RPMI7951 (cell line): ENCODE results near the gene VGLL4. TPM values are rescaled to one million over a fixed set of nuclear protein-coding genes. Genes with fewer than 3 reads are reported as not detected.

ENCODE experiments used
- DNase-seq: peaks from one replicate; pipeline ENCODE4 v3.0.0-alpha.2; 2012; ENCODE audit warnings: low read depth
- total RNA-seq: library from RNA; depleted of rRNA; stranded (reverse); fragments of >200 nt; shearing (Covaris generic); gene quantifications from 2 replicates; pipeline ENCODE4 v1.2.3, GENCODE V29; 2014

The VGLL4 gene
- total RNA-seq, 1 experiment from 2014 or later: 56.8 TPM

DNA sequence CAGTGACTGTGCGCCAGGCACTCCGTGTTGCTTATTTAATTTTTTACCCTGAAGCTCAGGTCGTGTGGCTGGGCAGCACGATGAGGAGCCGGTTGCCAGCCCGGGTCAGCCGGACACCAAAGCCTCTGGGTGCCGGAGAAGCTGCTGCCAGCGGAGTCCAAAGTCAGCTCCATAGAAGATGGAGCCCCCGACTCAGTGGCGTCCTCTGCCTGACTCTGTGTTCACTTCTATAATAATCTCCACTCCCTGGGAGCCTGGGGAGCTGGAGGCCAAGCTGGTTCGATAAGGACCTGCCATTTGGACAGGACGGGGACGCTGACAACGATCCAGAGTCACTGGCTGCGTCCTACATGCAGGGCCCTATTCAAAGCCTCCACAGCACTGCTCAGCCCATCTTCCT lies 78.6 kb downstream of the VGLL4 start:
- no peak for DNase-seq

GRCh38 chr3:11564577-11565001 lies 79.1 kb downstream of the VGLL4 start:
- no peak for DNase-seq

DNA sequence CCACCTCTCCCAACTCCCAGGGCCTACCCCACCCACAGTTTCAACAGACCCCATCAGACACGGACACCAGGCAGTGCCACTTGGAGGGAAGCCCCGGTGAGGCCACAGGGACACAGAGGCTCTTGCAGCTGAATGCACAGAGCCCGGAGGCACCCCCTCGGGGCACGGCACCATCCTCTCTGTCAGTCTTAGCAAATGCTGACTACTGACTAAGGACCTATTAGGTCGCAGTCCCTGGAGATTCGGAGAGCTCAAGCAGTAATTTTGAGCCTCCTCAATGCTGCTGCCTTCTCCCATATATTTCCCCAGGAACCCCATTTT lies 79.9 kb downstream of the VGLL4 start:
- DNase-seq: no peak

- no peak for DNase-seq
Measured at GRCh38 chr3:11563159-11563864, 80.4 kb downstream of the VGLL4 start.

- no peak for DNase-seq
Measured at GRCh38 chr3:11562277-11562881, 81.3 kb downstream of the VGLL4 start.

DNA sequence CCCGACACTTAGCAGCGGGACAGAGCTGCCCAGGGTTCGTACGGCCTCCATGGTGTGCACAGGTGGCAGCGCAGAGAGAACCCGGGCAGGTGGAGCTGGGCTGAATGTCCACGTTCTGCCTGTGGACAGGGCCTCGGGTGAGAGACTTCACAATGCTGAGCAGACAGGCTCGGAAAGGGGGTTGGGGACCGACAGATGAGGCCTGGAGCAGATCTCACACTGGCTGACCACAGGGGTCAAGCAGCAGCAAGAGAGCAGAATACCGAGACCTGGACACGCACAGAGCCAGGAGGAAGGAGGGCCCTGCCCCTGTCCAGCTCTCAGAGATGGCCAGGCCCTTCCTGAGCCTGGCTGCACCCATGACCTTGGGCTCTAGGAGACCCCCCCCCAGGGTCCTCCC lies 83.0 kb downstream of the VGLL4 start:
- DNase-seq: peak; percentile 36

GRCh38 chr3:11559816-11560633 lies 83.7 kb downstream of the VGLL4 start:
- no peak for DNase-seq

- DNase-seq: no peak
Measured at GRCh38 chr3:11558918-11559815, 84.5 kb downstream of the VGLL4 start.

- no peak for DNase-seq
Measured at GRCh38 chr3:11558411-11558903, 85.3 kb downstream of the VGLL4 start.

DNA sequence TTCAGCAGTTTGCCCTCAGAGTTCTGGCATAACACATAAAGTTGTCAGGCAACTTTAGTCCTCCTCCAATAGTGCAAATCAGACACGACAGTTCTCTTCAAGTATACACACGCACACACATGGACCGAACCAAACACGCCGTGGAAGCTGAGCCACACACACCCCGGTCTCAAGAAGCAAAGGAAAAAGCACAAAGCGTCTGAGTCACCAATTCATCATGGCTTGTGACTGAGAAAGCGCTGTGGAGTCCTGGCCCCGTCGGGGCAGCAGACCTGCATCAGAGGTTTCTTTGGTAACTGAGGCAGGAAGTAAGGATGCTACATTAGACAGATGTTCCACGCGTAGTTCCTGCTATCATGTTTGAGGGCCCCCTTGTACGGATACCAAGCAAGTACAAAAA lies 85.7 kb downstream of the VGLL4 start:
- DNase-seq: peak; percentile 86

DNA sequence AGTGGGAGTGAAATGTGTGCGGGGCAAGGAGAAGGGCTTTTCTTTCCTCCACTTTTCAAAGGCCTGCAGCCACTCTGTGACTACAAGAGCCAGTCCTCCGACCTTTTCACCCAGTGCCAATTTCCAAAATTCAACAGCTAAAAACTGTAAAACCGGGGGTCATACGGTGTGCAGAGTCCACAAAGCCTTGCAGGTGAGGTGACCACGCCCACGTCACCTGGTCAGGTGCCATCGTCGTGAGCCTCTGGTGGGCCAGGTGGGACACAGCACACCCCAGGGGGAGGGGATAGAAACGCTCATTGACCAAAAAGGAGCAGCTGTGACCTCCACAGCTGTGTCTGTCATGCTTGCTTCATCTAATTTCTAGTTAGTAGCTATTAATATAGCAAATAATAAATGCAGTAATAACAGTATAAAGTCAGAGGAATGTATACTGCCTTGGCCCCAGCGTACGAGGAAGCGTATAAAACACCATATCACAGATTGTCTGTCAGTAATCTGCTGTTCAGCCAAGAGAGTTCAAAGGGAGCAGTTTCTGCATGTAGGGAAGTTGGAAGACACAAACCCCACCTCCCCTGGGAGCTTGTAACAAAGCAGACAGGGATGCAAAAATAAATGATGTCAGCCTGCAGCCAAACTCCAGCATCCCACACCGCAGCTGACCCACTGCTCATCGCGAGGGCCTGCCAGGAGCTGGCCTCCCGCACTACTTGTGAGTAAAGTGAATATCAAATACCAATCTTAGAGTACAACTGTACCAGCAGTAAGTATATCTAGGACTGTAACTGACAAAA lies 86.7 kb downstream of the VGLL4 start:
- DNase-seq: no peak

- no peak for DNase-seq
Measured at GRCh38 chr3:11555881-11556633, 87.7 kb downstream of the VGLL4 start.

GRCh38 chr3:11555211-11555782 lies 88.4 kb downstream of the VGLL4 start:
- no peak for DNase-seq

- no peak for DNase-seq
Measured at GRCh38 chr3:11554666-11555065, 89.0 kb downstream of the VGLL4 start.

GRCh38 chr3:11554236-11554610 lies 89.5 kb downstream of the VGLL4 start:
- DNase-seq: no peak

GRCh38 chr3:11553436-11554235 lies 90.1 kb downstream of the VGLL4 start:
- DNase-seq: no peak

DNA sequence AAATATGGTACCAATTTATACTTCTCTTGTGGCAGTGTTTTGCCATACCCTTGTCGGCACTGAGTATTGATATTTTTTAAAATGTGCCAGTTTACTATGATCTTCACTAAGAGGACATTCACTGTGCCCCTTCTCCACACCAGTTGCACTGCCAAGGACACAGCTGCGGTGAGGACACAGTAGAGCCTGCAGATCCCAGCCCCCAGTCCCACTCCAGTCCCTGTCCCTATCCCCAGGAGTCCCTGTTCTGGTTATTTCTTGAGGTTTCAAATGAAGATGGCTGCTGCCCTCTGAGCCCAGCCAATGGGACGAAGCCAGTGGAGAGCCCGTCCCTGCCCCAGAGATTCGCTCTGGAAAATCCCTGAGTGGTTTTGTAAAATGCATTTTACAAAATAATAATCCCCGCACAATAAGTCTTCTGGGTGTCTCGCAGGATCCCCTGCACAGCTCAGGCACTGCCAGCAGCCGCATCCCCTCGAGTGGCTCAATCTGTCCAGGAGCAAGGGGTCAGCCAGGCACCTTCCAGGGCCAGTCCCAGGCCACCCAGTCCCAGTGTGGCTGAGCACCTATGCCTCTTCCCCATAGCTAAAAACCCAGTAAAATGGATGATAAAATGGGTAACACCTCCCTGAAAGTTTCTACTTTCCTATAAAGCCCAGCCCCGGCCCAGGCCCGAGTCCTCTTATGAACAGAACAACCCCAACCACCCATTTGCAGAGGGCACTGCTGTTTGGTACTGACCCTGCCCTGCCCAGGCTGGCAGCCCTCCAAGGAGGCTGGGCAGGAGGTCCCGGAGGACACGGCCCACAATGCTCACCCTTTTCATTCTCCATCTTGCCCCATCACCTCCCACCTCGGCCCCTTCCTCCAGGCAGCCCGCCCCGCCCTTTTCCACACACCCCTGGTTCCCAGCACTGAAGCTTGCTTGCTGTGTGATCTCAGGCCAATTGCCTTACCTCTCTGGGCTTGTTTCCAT lies 91.1 kb downstream of the VGLL4 start:
- DNase-seq: no peak

DNA sequence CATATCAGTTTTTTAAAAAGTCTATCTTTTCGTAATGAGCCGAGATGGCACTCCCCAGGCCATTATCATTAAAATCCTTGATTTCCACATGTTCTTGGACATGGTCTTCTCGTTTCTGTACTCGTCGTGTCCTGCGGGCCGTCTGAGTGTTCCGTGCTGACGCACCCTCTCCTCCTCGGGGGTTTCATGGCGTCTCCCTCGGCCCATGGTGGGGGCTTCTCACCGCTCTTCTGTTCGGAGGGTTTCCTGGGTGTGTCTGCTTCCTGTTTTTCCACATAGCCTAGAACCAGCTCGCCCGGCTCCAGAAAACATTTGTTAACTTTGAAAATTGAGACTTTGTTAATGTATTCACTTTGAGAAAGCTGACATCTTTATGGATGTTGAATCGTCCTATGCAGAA lies 92.7 kb downstream of the VGLL4 start:
- no peak for DNase-seq
